ENCODE data around the gene SPTBN2.
A peak's percentile ranks its signal among the peaks of the same experiment; 100 is the strongest.
"Not testable (repeated sequence)": the region's sequence is repeated elsewhere in the genome, so short reads cannot be mapped to it uniquely, and the experiment has no call there.

The SPTBN2 gene

GRCh38 chr11:66680966-66681645 lies 47.9 kb downstream of the SPTBN2 start:
- no peak for DNase-seq

GRCh38 chr11:66677599-66678375 lies 51.2 kb downstream of the SPTBN2 start, which contains the start of gene RBM4B:
TSS of gene RBM4B (minus strand) at chr11:66677887. CDS start at chr11:66677079, 808 bp downstream.
- DNase-seq: peak; percentile 95

GRCh38 chr11:66676931-66677598 lies 52.0 kb downstream of the SPTBN2 start:
- DNase-seq: no peak

GRCh38 chr11:66676282-66676919 lies 52.6 kb downstream of the SPTBN2 start:
- DNase-seq: no peak

- DNase-seq: no peak
Measured at GRCh38 chr11:66674964-66675602, 53.9 kb downstream of the SPTBN2 start.

- DNase-seq: no peak
Measured at GRCh38 chr11:66670816-66671215, 58.2 kb downstream of the SPTBN2 start.

GRCh38 chr11:66665369-66665768 lies 63.6 kb downstream of the SPTBN2 start:
- DNase-seq: no peak

- DNase-seq: no peak
Measured at GRCh38 chr11:66663741-66664296, 65.2 kb downstream of the SPTBN2 start.

GRCh38 chr11:66659763-66660162 lies 69.3 kb downstream of the SPTBN2 start:
- DNase-seq: no peak

- DNase-seq: no peak
Measured at GRCh38 chr11:66653123-66653522, 75.9 kb downstream of the SPTBN2 start.

- no peak for DNase-seq
Measured at GRCh38 chr11:66652651-66653050, 76.4 kb downstream of the SPTBN2 start.

GRCh38 chr11:66651016-66651415 lies 78.0 kb downstream of the SPTBN2 start:
- DNase-seq: no peak

GRCh38 chr11:66649903-66650302 lies 79.1 kb downstream of the SPTBN2 start:
- DNase-seq: no peak

GRCh38 chr11:66646828-66647227 lies 82.2 kb downstream of the SPTBN2 start:
- no peak for DNase-seq

- DNase-seq: no peak
Measured at GRCh38 chr11:66643745-66644437, 85.1 kb downstream of the SPTBN2 start.

- no peak for DNase-seq
Measured at GRCh38 chr11:66641834-66642233, 87.2 kb downstream of the SPTBN2 start.

GRCh38 chr11:66639814-66640340 lies 89.1 kb downstream of the SPTBN2 start:
- not testable (repeated sequence) for DNase-seq

GRCh38 chr11:66639066-66639813 lies 89.8 kb downstream of the SPTBN2 start:
- no peak for DNase-seq

- peak; percentile 90 for DNase-seq
Measured at GRCh38 chr11:66638177-66639065, 90.6 kb downstream of the SPTBN2 start, which contains the start of gene RBM4. TSS of gene RBM4 (plus strand) at chr11:66638703. CDS start at chr11:66639712, 1,009 bp downstream.
